K562 (cell line): ENCODE results near the gene BAK1. TPM values are rescaled to one million over a fixed set of nuclear protein-coding genes. Genes with fewer than 3 reads are reported as not detected.

ENCODE experiments used
- ATF2 ChIP-seq: sonication (generic); formaldehyde crosslinking; IDR thresholded peaks from 2 replicates; pipeline ENCODE4 v1.8.1; 2022; ENCODE audit warnings: missing genetic modification reagents
- COPS2 ChIP-seq: fragments of 450-650 bp; conservative IDR thresholded peaks from 2 replicates; pipeline ENCODE4 v1.6.1; 2016; ENCODE audit warnings: mild to moderate bottlenecking, moderate library complexity
- CSDE1 ChIP-seq, 2 experiments: fragments of 450-650 bp; IDR thresholded peaks; 2 replicates each; pipeline ENCODE4 v1.6.1; 2016; ENCODE audit warnings: mild to moderate bottlenecking in 1 of 2
- FOXA3 ChIP-seq, 2 experiments: fragments of 450-650 bp in 1 of 2; sonication (generic) in 1 of 2; formaldehyde crosslinking; IDR thresholded peaks in 1 of 2; conservative IDR thresholded peaks in 1 of 2; 2 replicates each; pipeline versions ENCODE4 v1.4.0 to v1.8.0; 2020 to 2022; ENCODE audit warnings: mild to moderate bottlenecking in 2 of 2, missing genetic modification reagents in 1 of 2
- GATAD2A ChIP-seq: fragments of 450-650 bp; IDR thresholded peaks from 2 replicates; pipeline ENCODE4 v1.6.1; 2017
- HMGXB4 ChIP-seq: sonication (generic); formaldehyde crosslinking; IDR thresholded peaks from 2 replicates; pipeline ENCODE4 v1.8.1; 2023; ENCODE audit warnings: mild to moderate bottlenecking, missing genetic modification reagents
- HNRNPLL ChIP-seq: fragments of 200-400 bp; formaldehyde crosslinking; IDR thresholded peaks from 2 replicates; pipeline ENCODE4 v1.6.1; 2017; ENCODE audit warnings: low read length, low read depth, mild to moderate bottlenecking; ENCODE audit not compliant: poor library complexity, severe bottlenecking
- IRF2 ChIP-seq: sonication (generic); formaldehyde crosslinking; IDR thresholded peaks from 2 replicates; pipeline ENCODE4 v1.8.1; 2022; ENCODE audit warnings: mild to moderate bottlenecking, missing genetic modification reagents
- MAZ ChIP-seq, 2 experiments: fragments of 450-650 bp in 1 of 2; sonication (generic) in 1 of 2; formaldehyde crosslinking; IDR thresholded peaks in 1 of 2; conservative IDR thresholded peaks in 1 of 2; 2 replicates each; pipeline versions ENCODE4 v1.4.0 to v1.5.0; 2020; ENCODE audit warnings: mild to moderate bottlenecking in 1 of 2, missing genetic modification reagents in 1 of 2
- MBD1 ChIP-seq: fragments of 250-450 bp; sonication (Bioruptor Pico); IDR thresholded peaks from 2 replicates; pipeline ENCODE4 v1.8.0; 2022; ENCODE audit warnings: inconsistent platforms
- MCM5 ChIP-seq: fragments of 450-650 bp; IDR thresholded peaks from 2 replicates; pipeline ENCODE4 v1.6.1; 2016; ENCODE audit warnings: low read depth
- MTA3 ChIP-seq: fragments of 450-650 bp; formaldehyde crosslinking; IDR thresholded peaks from 2 replicates; pipeline ENCODE4 v1.6.1; 2017; ENCODE audit warnings: mild to moderate bottlenecking, borderline replicate concordance
- MXI1 ChIP-seq: IDR thresholded peaks from 2 replicates; pipeline ENCODE4 v1.6.1; 2011; ENCODE audit warnings: low read depth, mild to moderate bottlenecking, improper control_type of control experiment, low read length
- RBBP5 ChIP-seq: fragments of 200-600 bp; sonication (generic); IDR thresholded peaks from 2 replicates; pipeline ENCODE4 v1.6.1; 2012; ENCODE audit warnings: borderline replicate concordance, mild to moderate bottlenecking, low read length, control low read depth, inconsistent platforms; ENCODE audit not compliant: insufficient read depth, poor library complexity, severe bottlenecking
- SIX5 ChIP-seq, 2 experiments: IDR thresholded peaks; 2 replicates each; pipeline ENCODE4 v1.6.1; 2011; ENCODE audit warnings: low read length in 2 of 2, borderline replicate concordance in 1 of 2, low read depth in 1 of 2, mild to moderate bottlenecking in 1 of 2, moderate library complexity in 1 of 2; ENCODE audit not compliant: insufficient read depth in 1 of 2
- SREBF1 ChIP-seq: fragments of 150-350 bp; IDR thresholded peaks from 2 replicates; pipeline ENCODE4 v1.6.1; 2014; ENCODE audit warnings: antibody characterized with exemption, low read depth, low read length, borderline replicate concordance
- TAF7 ChIP-seq: fragments of 450-650 bp; IDR thresholded peaks from 2 replicates; pipeline ENCODE4 v1.6.1; 2016; ENCODE audit warnings: missing genetic modification characterization, missing compliant biosample characterization
- YY1 ChIP-seq, 3 experiments: IDR thresholded peaks; 2 replicates each; pipeline ENCODE4 v1.6.1; 2011; ENCODE audit warnings: low read length in 2 of 3, mild to moderate bottlenecking in 2 of 3, moderate library complexity in 2 of 3, borderline replicate concordance in 1 of 3, control low read depth in 1 of 3, low read depth in 1 of 3; ENCODE audit not compliant: insufficient read depth in 3 of 3, insufficient replicate concordance in 2 of 3, control insufficient read depth in 1 of 3, insufficient read length in 1 of 3; ENCODE audit errors: extremely low read depth in 1 of 3
- ZKSCAN3 ChIP-seq: fragments of 250-450 bp; sonication (Bioruptor Pico); IDR thresholded peaks from 2 replicates; pipeline ENCODE4 v1.4.0; 2020
- ZNF134 ChIP-seq: fragments of 250-450 bp; sonication (Bioruptor Pico); conservative IDR thresholded peaks from 2 replicates; pipeline ENCODE4 v1.4.0; 2020
- ZNF316 ChIP-seq: fragments of 450-650 bp; IDR thresholded peaks from 2 replicates; pipeline ENCODE4 v1.6.1; 2016
- ZSCAN32 ChIP-seq: fragments of 450-650 bp; formaldehyde crosslinking; IDR thresholded peaks from 2 replicates; pipeline ENCODE4 v1.4.0; 2020; ENCODE audit warnings: mild to moderate bottlenecking, moderate library complexity
- polyA plus RNA-seq, 8 experiments: library from polyadenylated mRNA; depleted of rRNA in 4 of 8; stranded (reverse) in 5 of 8; unstranded in 3 of 8; fragments of >200 nt; fragmentation: Nextera tagmentation in 2 of 8; fragmentation: Illumina TruSeq in 1 of 8; extraction: Ambion mirVana in 2 of 8; extraction: Trizol in 1 of 8; gene quantifications; 2 replicates each; pipeline versions ENCODE4 v1.2.1 to v1.2.3, GENCODE V29; 2011 to 2014; ENCODE audit warnings: inconsistent platforms in 1 of 8, missing spikeins in 1 of 8
- total RNA-seq, 7 experiments: library from RNA; depleted of rRNA in 6 of 7; stranded (reverse); fragments of >200 nt in 6 of 7; fragmentation: Illumina TruSeq in 2 of 7; extraction: Trizol in 2 of 7; gene quantifications; 2 replicates each; pipeline versions ENCODE4 v1.2.1 to v1.2.3, GENCODE V29; 2011 to 2021; ENCODE audit warnings: low replicate concordance in 1 of 7

The BAK1 gene
- total and polyA plus RNA-seq, 9 of the 15 experiments (the other 6 are each of a cell fraction or from before 2014, with no cell fraction given): 5.4 to 30.7 (median 18.9) TPM

GRCh38 chr6:33620856-33621710 lies 41.0 kb upstream of the BAK1 start, which contains the start of gene ITPR3 (continued):
- TF ChIP-seq MCM5 (no peak), ZNF134 (no peak), MBD1 (CRISPR knock-in tag) (no peak), ZSCAN32 (CRISPR knock-in tag) (no peak), CSDE1 (IDR thresholded peaks at IDR 0.05) (no peak), TAF7 (tag) (no peak), MAZ (CRISPR knock-in tag; conservative IDR thresholded peaks at IDR 0.05 in 1 of 2, IDR thresholded peaks at IDR 0.05 in 1 of 2) (0 out of 4 replicates have a peak, but pooled peaks of 1 of the 2 experiments have one; percentile 67), COPS2 (no peak), GATAD2A (no peak), HNRNPLL (peak; percentile 48), MTA3 (peak; percentile 87), ZNF316 (peak; percentile 42), ZKSCAN3 (no peak), IRF2 (CRISPR knock-in tag) (no peak), SREBF1 (no peak), MXI1 (peak; percentile 53; the same call in 1 of the 2 replicates), YY1 (IDR thresholded peaks at IDR 0.05; ENCODE audit: borderline replicate concordance in 1 of 3, control insufficient read depth in 1 of 3, extremely low read depth in 1 of 3, insufficient read depth in 3 of 3, insufficient read length in 1 of 3, insufficient replicate concordance in 2 of 3, low read depth in 1 of 3, low read length in 2 of 3) (peak in 1 of 3 experiments; percentile 62), SIX5 (IDR thresholded peaks at IDR 0.05; ENCODE audit: borderline replicate concordance in 1 of 2, insufficient read depth in 1 of 2, low read depth in 1 of 2, low read length in 2 of 2) (no peak), HMGXB4 (CRISPR knock-in tag) (peak; percentile 76; the same call in 1 of the 2 replicates), ATF2 (CRISPR knock-in tag) (no peak), FOXA3 (CRISPR knock-in tag; conservative IDR thresholded peaks at IDR 0.05 in 1 of 2, IDR thresholded peaks at IDR 0.05 in 1 of 2) (peak in 1 of 2 experiments; percentile 45; a peak in 1 of 4 replicates), RBBP5 (peak; percentile 28)
